Measurements from ENCODE around the gene TTI1.

TTI1 gene

GRCh38 chr20:37943501-37944455 lies 89.5 kb downstream of the TTI1 start:
- no peak overlapping the region for H3K4me3 ChIP-seq (ENCODE audit: low read depth, low read length)
- TF ChIP-seq POLR2A (IDR thresholded peaks at IDR 0.05; ENCODE audit: extremely low read depth, insufficient read length) = no peak
- TF ChIP-seq, protein P1, sequence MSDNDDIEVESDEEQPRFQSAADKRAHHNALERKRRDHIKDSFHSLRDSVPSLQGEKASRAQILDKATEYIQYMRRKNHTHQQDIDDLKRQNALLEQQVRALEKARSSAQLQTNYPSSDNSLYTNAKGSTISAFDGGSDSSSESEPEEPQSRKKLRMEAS (IDR thresholded peaks at IDR 0.05; ENCODE audit: low read depth, low read length) = no peak
- TF ChIP-seq, protein P2, sequence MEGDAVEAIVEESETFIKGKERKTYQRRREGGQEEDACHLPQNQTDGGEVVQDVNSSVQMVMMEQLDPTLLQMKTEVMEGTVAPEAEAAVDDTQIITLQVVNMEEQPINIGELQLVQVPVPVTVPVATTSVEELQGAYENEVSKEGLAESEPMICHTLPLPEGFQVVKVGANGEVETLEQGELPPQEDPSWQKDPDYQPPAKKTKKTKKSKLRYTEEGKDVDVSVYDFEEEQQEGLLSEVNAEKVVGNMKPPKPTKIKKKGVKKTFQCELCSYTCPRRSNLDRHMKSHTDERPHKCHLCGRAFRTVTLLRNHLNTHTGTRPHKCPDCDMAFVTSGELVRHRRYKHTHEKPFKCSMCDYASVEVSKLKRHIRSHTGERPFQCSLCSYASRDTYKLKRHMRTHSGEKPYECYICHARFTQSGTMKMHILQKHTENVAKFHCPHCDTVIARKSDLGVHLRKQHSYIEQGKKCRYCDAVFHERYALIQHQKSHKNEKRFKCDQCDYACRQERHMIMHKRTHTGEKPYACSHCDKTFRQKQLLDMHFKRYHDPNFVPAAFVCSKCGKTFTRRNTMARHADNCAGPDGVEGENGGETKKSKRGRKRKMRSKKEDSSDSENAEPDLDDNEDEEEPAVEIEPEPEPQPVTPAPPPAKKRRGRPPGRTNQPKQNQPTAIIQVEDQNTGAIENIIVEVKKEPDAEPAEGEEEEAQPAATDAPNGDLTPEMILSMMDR (IDR thresholded peaks at IDR 0.05; ENCODE audit: low read depth, low read length) = no peak
- no peak for DNase-seq (ENCODE audit: low read depth)

DNA sequence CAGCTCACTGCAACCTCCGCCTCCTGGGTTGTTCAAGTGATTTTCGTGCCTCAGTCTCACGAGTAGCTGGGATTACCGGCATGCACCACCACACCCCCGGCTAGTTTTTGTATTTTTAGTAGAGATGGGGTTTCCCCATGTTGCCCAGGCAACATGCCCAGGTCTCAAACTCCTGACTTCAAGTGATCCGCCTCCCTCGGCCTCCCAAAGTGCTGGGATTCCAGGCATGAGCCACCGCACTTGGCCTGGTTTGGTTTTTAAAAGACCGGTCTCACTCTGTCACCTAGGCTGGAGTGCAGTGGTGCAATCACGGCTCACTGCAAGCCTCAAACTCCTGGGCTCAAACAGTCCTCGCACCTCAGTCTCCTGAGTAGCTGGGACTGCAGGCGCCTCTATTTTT lies 90.2 kb downstream of the TTI1 start:
- TF ChIP-seq POLR2A (IDR thresholded peaks at IDR 0.05; ENCODE audit: extremely low read depth, insufficient read length) (no peak), MYC (IDR thresholded peaks at IDR 0.05; ENCODE audit: low read depth, low read length) (no peak)
- TF ChIP-seq, protein P1 (IDR thresholded peaks at IDR 0.05; ENCODE audit: low read depth, low read length) = no peak
- TF ChIP-seq, protein P2 (IDR thresholded peaks at IDR 0.05; ENCODE audit: low read depth, low read length) = no peak

DNA sequence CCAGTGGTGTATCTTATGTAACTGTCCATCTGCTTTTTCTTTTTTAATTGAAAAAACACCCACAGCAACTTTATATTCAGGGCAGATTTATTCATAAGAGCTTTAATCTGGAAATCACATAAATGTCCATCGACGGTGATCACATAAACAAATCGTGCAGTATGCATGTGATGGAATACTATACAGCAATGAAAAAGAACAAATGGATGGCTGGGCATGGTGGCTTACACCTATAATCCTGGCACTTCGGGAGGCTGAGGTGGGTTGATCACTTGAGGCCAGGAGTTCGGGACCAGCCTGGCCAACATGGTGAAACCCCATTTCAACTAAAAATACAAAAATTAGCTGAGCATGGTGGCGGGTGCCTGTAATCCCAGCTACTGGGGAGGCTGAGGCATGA lies 91.3 kb downstream of the TTI1 start:
- no peak for DNase-seq (ENCODE audit: low read depth)
- H3K4me3 ChIP-seq (ENCODE audit: low read depth, low read length) = no peak overlapping the region
- TF ChIP-seq POLR2A (IDR thresholded peaks at IDR 0.05; ENCODE audit: extremely low read depth, insufficient read length) (no peak), MYC (IDR thresholded peaks at IDR 0.05; ENCODE audit: low read depth, low read length) (no peak)
- TF ChIP-seq, protein P2 (IDR thresholded peaks at IDR 0.05; ENCODE audit: low read depth, low read length) = no peak
- TF ChIP-seq, protein P1 (IDR thresholded peaks at IDR 0.05; ENCODE audit: low read depth, low read length) = no peak

More for the DNA sequence above, 90.2 kb downstream of the TTI1 start:
- no peak for DNase-seq (ENCODE audit: low read depth)
- no peak overlapping the region for H3K4me3 ChIP-seq (ENCODE audit: low read depth, low read length)

GRCh38 chr20:37941332-37941731 lies 91.9 kb downstream of the TTI1 start:
- TF ChIP-seq POLR2A (IDR thresholded peaks at IDR 0.05; ENCODE audit: extremely low read depth, insufficient read length) = no peak
- TF ChIP-seq MYC (IDR thresholded peaks at IDR 0.05; ENCODE audit: low read depth, low read length) = no peak
- TF ChIP-seq, protein P1 (IDR thresholded peaks at IDR 0.05; ENCODE audit: low read depth, low read length) = no peak
- TF ChIP-seq, protein P2 (IDR thresholded peaks at IDR 0.05; ENCODE audit: low read depth, low read length) = peak; percentile 55
- no peak overlapping the region for H3K4me3 ChIP-seq (ENCODE audit: low read depth, low read length)
- peak; percentile 30 for DNase-seq (ENCODE audit: low read depth)

GRCh38 chr20:37940858-37941257 lies 92.4 kb downstream of the TTI1 start:
- TF ChIP-seq, protein P2 (IDR thresholded peaks at IDR 0.05; ENCODE audit: low read depth, low read length) = no peak
- TF ChIP-seq, protein P1 (IDR thresholded peaks at IDR 0.05; ENCODE audit: low read depth, low read length) = no peak
- TF ChIP-seq MYC (IDR thresholded peaks at IDR 0.05; ENCODE audit: low read depth, low read length) (no peak), POLR2A (IDR thresholded peaks at IDR 0.05; ENCODE audit: extremely low read depth, insufficient read length) (no peak)
- no peak overlapping the region for H3K4me3 ChIP-seq (ENCODE audit: low read depth, low read length)
- DNase-seq (ENCODE audit: low read depth) = no peak
